ENCODE measurements around the gene SERGEF. TPM values are rescaled to one million over a fixed set of nuclear protein-coding genes. Genes with fewer than 3 reads are reported as not detected.

Gene SERGEF
- total and polyA plus RNA-seq, 7 donors, result 24.0 to 50.4 (median 30.7) TPM

GRCh38 chr11:17850336-17850735, 162.5 kb downstream of the SERGEF start:
- TF ChIP-seq POLR2AphosphoS5 (IDR thresholded peaks at IDR 0.05) (no peak), POLR2A (IDR thresholded peaks at IDR 0.05) (no peak), EP300 (IDR thresholded peaks at IDR 0.05) (no peak), CTCF (IDR thresholded peaks at IDR 0.05) (no peak)
- no peak for DNase-seq
- H3K27ac ChIP-seq, result no peak overlapping the region
- intact Hi-C loops (cut with DNase I), result no loop called here
- no peaks in the 10 kb centered on the region for H3K9me3 ChIP-seq
- no peaks in the 10 kb centered on the region for H3K4me1 ChIP-seq
- H3K36me3 ChIP-seq, result no peaks in the 10 kb centered on the region
- 95 to 97% methylated on average over 2 of the region's 2 CpGs for WGBS, 2 donors
- H3K27me3 ChIP-seq, result no peaks in the 10 kb centered on the region
- H3K4me3 ChIP-seq, result no peak overlapping the region

GRCh38 chr11:17848715-17849114, 164.1 kb downstream of the SERGEF start:
- no peak overlapping the region for H3K4me3 ChIP-seq
- no peaks in the 10 kb centered on the region for H3K4me1 ChIP-seq
- H3K27ac ChIP-seq, result no peak overlapping the region
- WGBS, 2 donors, result 97% methylated on average over 2 of the region's 2 CpGs
- no peak for DNase-seq
- no peaks in the 10 kb centered on the region for H3K9me3 ChIP-seq
- H3K36me3 ChIP-seq, result no peaks in the 10 kb centered on the region
- intact Hi-C loops (cut with DNase I), result no loop called here
- H3K27me3 ChIP-seq, result no peaks in the 10 kb centered on the region
- TF ChIP-seq POLR2A (IDR thresholded peaks at IDR 0.05) (no peak), EP300 (IDR thresholded peaks at IDR 0.05) (no peak), CTCF (IDR thresholded peaks at IDR 0.05) (no peak), POLR2AphosphoS5 (IDR thresholded peaks at IDR 0.05) (no peak)

- intact Hi-C loops (cut with DNase I), result no loop called here
- Histone ChIP-seq H3K9me3 (no peaks in the 10 kb centered on the region), H3K27me3 (no peaks in the 10 kb centered on the region), H3K4me1 (no peaks in the 10 kb centered on the region), H3K27ac (no peak overlapping the region), H3K36me3 (no peaks in the 10 kb centered on the region), H3K4me3 (no peak overlapping the region)
- TF ChIP-seq CTCF (IDR thresholded peaks at IDR 0.05), result no peak
- DNase-seq, result no peak
- WGBS, 2 donors, result 81 to 90% methylated on average over 7 of the region's 7 CpGs
Measured at GRCh38 chr11:17846852-17847453, 165.9 kb downstream of the SERGEF start.

GRCh38 chr11:17845431-17845881, 167.4 kb downstream of the SERGEF start:
- no peaks in the 10 kb centered on the region for H3K27me3 ChIP-seq
- intact Hi-C loops (cut with DNase I), result no loop called here
- H3K36me3 ChIP-seq, result no peaks in the 10 kb centered on the region
- no peak for TF ChIP-seq CTCF (IDR thresholded peaks at IDR 0.05)
- no peak for TF ChIP-seq EP300 (IDR thresholded peaks at IDR 0.05)
- no peak for TF ChIP-seq POLR2AphosphoS5 (IDR thresholded peaks at IDR 0.05)
- TF ChIP-seq POLR2A (IDR thresholded peaks at IDR 0.05), result no peak
- no peak overlapping the region for H3K4me3 ChIP-seq
- H3K9me3 ChIP-seq, result no peaks in the 10 kb centered on the region
- H3K27ac ChIP-seq, result no peak overlapping the region
- DNase-seq, result no peak
- H3K4me1 ChIP-seq, result no peaks in the 10 kb centered on the region

GRCh38 chr11:17840101-17840548, 172.7 kb downstream of the SERGEF start:
- 92 to 94% methylated on average over 4 of the region's 4 CpGs for WGBS, 2 donors
- Histone ChIP-seq H3K27me3 (no peaks in the 10 kb centered on the region), H3K4me1 (no peaks in the 10 kb centered on the region), H3K27ac (no peak overlapping the region), H3K9me3 (no peaks in the 10 kb centered on the region), H3K4me3 (no peak overlapping the region), H3K36me3 (no peaks in the 10 kb centered on the region)
- TF ChIP-seq EP300 (IDR thresholded peaks at IDR 0.05) (no peak), POLR2AphosphoS5 (IDR thresholded peaks at IDR 0.05) (no peak), CTCF (IDR thresholded peaks at IDR 0.05) (no peak), POLR2A (IDR thresholded peaks at IDR 0.05) (no peak)
- intact Hi-C loops (cut with DNase I), result no loop called here
- no peak for DNase-seq
